Superior temporal gyrus (tissue), 1 donor: ENCODE results near the gene PDE6D.

Experiments
- DNase-seq: peaks from one replicate; pipeline ENCODE4 v3.0.0-alpha.2; 2016; ENCODE audit errors: extremely low spot score

Gene PDE6D

GRCh38 chr2:231683292-231684235, 97.5 kb downstream of the PDE6D start:
- peak; percentile 68 for DNase-seq

GRCh38 chr2:231682603-231683291, 98.3 kb downstream of the PDE6D start:
- no peak for DNase-seq
